Fibroblast of mammary gland (primary cell): ENCODE measurements around the gene UVRAG.
A peak's percentile ranks its signal among the peaks of the same experiment; 100 is the strongest.

Source experiments
- DNase-seq: peaks from one replicate; pipeline ENCODE4 v3.0.0-alpha.2; 2010; ENCODE audit warnings: low read depth
- H3K4me3 ChIP-seq: 2 replicates; pipeline ENCODE4 v1.5.1; 2011; ENCODE audit warnings: low read depth, mild to moderate bottlenecking, low read length, moderate library complexity; ENCODE audit not compliant: control insufficient read depth
- TF ChIP-seq, protein P1 (sequence below): conservative IDR thresholded peaks from 2 replicates; pipeline ENCODE4 v1.5.1; 2011; ENCODE audit warnings: low read depth, low read length, inconsistent platforms; ENCODE audit not compliant: control insufficient read depth, insufficient read depth

The UVRAG gene

DNA sequence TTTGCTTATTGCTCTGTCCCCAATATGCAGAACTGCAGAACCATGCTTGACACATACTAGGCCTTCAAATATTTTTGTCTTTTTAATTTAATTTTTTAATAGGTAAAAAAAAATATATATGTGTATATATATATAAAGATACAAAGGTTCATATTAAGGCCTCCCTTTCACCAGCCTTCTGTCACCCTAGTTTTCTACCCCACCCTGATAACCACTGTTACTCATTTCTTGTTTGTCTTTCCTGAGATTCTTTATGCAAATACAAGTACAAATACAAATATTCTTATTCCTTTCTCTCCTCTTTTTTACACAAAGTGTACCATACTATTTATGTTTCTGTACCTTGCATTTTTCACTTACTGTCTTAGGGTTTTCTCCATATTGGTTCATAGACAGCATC is 43.0 kb downstream of the UVRAG start:
- DNase-seq: no peak
- TF ChIP-seq, protein P1, sequence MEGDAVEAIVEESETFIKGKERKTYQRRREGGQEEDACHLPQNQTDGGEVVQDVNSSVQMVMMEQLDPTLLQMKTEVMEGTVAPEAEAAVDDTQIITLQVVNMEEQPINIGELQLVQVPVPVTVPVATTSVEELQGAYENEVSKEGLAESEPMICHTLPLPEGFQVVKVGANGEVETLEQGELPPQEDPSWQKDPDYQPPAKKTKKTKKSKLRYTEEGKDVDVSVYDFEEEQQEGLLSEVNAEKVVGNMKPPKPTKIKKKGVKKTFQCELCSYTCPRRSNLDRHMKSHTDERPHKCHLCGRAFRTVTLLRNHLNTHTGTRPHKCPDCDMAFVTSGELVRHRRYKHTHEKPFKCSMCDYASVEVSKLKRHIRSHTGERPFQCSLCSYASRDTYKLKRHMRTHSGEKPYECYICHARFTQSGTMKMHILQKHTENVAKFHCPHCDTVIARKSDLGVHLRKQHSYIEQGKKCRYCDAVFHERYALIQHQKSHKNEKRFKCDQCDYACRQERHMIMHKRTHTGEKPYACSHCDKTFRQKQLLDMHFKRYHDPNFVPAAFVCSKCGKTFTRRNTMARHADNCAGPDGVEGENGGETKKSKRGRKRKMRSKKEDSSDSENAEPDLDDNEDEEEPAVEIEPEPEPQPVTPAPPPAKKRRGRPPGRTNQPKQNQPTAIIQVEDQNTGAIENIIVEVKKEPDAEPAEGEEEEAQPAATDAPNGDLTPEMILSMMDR: no peak
- no peak overlapping the region for H3K4me3 ChIP-seq

DNA sequence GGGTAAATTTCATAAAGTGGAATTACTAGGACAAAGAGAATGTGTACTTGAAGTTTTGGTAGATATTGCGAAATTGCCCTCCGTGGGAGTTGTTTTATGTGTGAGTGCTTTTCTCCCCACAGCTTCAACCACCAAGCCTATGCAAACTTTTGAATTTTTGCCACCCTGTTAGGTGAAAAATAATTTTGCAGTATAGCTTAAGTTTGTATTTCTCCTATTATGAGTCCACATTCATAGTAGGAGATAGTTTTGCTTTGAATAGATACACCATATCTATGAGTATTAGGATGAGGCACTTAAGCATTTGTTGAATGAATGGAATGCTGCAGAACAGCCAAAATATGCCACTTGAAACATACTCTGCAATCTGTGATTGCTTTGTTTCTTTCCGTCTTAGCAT is 43.6 kb downstream of the UVRAG start:
- TF ChIP-seq, protein P1: no peak
- DNase-seq: peak; percentile 50
- H3K4me3 ChIP-seq: no peak overlapping the region

DNA sequence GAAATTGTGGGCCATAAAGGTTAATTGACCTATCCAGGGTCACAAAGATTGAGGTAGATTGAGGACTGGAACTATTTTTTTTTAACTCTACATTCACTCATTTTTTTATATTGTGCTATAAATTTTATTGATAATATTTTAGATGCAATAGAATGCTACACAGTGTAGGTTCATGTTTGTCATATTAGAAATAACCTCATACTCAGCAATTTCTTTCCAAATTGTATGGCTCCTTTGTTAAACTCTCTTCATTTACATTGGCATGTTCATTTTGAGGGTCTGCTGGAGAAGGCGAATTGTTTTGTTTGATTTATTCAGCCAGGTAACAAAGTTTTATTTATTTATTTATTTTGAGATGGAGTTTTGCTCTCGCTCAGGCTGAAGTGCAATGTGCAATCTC is 44.6 kb downstream of the UVRAG start:
- TF ChIP-seq, protein P1: no peak
- H3K4me3 ChIP-seq: no peak overlapping the region
- DNase-seq: no peak

DNA sequence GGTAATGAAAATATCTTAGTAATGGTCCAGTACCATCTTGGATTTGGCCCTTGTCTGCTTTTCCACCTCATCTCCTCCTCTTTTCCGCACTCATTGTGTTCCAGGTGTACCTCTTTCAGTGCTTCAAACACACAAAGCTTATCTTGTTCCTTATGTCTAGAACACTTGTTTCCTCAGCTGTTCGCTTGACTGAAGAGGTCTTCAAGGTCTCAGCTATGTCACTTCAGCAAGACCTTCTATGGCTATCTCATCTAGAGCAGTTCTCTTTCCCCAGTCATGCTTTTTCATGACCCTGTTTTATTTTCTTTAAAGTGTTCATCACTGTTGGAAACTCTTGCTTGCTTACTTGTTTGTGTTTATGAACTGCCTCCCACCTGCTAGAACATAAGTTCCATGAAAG is 47.4 kb downstream of the UVRAG start:
- H3K4me3 ChIP-seq: no peak overlapping the region
- TF ChIP-seq, protein P1: no peak
- no peak for DNase-seq

DNA sequence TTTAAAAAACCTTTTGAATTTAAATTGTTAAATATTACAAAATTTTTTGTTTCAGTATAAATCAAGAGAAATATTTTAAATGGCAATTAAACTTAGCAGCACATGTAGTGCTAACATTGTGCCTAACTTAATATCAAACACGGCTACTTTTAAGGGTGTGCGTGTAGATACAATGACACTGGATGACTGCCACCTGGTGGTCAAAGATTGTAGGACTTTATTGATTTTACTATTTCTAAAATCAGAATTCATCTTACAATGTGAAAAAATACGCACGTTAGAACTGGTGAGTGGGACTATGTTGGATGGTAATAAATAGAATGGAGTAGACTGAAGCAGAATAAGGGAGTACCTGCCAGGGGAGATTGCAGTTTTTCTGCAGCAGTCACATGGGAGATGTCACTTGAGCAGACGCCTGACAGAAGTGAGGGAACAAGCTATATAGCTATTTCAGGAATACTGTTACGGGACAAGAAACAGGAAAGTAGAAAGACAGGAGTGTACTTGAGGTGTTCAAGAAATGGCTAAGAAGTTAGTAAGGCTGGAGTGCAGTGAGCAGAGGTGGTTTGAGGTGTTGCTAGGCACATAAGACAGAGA is 52.9 kb downstream of the UVRAG start:
- peak; percentile 66 for DNase-seq
- H3K4me3 ChIP-seq: no peak overlapping the region
- TF ChIP-seq, protein P1: peak; percentile 63

DNA sequence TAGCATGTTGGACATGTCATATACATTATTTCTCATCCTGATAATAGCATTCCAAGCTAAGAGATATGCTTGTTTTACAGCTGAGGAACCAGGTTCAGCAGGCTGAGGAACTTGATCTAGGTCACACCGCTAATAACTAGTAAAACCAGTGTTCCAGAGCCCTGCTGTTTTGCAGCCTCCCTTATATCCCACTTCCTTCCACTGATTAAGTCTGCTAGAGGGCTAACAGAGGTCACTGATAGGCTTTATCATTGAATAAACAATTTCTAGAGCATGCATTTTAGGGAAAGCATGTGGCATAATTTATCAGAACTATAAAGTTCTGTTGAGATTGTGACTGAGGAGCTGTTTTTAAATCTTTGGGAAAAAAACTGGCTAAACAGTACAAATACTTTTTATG is 54.0 kb downstream of the UVRAG start:
- no peak overlapping the region for H3K4me3 ChIP-seq
- no peak for DNase-seq
- TF ChIP-seq, protein P1: no peak
